PC-9 (cell line): ENCODE measurements around the gene ZBTB7C. TPM values are rescaled to one million over a fixed set of nuclear protein-coding genes. Genes with fewer than 3 reads are reported as not detected.
A peak's percentile ranks its signal among the peaks of the same experiment; 100 is the strongest.

ENCODE experiments used
- BruUV-seq: library from RNA; stranded (reverse); fragments of 400-500 nt; replicated peaks from 2 replicates; lab custom pipeline; 2021; lab: Mats Ljungman, UMichigan
- CTCF ChIA-PET: fragments of 300-600 bp; sonication (Branson Sonifier 250); formaldehyde crosslinking; loops from one replicate; lab custom pipeline; 2022; ENCODE audit warnings: antibody characterized with exemption; lab: Charles Lee
- POLR2A ChIA-PET: fragments of 300-600 bp; sonication (Branson Sonifier 250); formaldehyde crosslinking; loops from one replicate; lab custom pipeline; 2022; ENCODE audit warnings: antibody characterized with exemption; ENCODE audit not compliant: unreplicated experiment; lab: Charles Lee
- DNase-seq, 2 experiments: peaks; one replicate each; pipeline versions ENCODE4 v3.0.0 to v3.0.0-alpha.2; 2015 to 2022; ENCODE audit warnings: mixed read lengths in 1 of 2
- H2AFZ ChIP-seq: fragments of 200-600 bp; sonication (generic); 2 replicates; pipeline ENCODE4 v1.8.1; 2017; ENCODE audit warnings: antibody characterized with exemption
- H3F3A ChIP-seq: fragments of 200-600 bp; sonication (generic); 2 replicates; pipeline ENCODE4 v1.8.1; 2017; ENCODE audit warnings: antibody characterized with exemption, mild to moderate bottlenecking, low read depth; ENCODE audit not compliant: insufficient read depth
- H3K27ac ChIP-seq: fragments of 200-600 bp; sonication (generic); 2 replicates; pipeline ENCODE4 v1.6.1; 2016; ENCODE audit warnings: mixed run types
- H3K27me3 ChIP-seq: fragments of 200-600 bp; sonication (generic); 2 replicates; pipeline ENCODE4 v1.6.1; 2016; ENCODE audit warnings: low read depth, mixed run types; ENCODE audit not compliant: insufficient read depth
- H3K36me3 ChIP-seq: fragments of 200-600 bp; sonication (generic); 2 replicates; pipeline ENCODE4 v1.6.1; 2016; ENCODE audit warnings: low read depth, mixed run types
- H3K4me1 ChIP-seq: fragments of 200-600 bp; sonication (generic); replicated peaks from 2 replicates; pipeline ENCODE4 v1.6.1; 2016; ENCODE audit warnings: mixed run types; ENCODE audit not compliant: insufficient read depth
- H3K4me2 ChIP-seq: fragments of 200-600 bp; sonication (generic); 2 replicates; pipeline ENCODE4 v1.6.1; 2017; ENCODE audit warnings: mixed run types
- H3K4me3 ChIP-seq: fragments of 200-600 bp; sonication (generic); 2 replicates; pipeline ENCODE4 v1.6.1; 2016; ENCODE audit warnings: mixed run types
- H3K79me2 ChIP-seq: fragments of 200-600 bp; sonication (generic); 2 replicates; pipeline ENCODE4 v1.6.1; 2017; ENCODE audit warnings: low read depth, mixed run types
- H3K9me2 ChIP-seq: fragments of 200-600 bp; sonication (generic); 2 replicates; pipeline ENCODE4 v1.8.1; 2017; ENCODE audit warnings: mild to moderate bottlenecking; ENCODE audit not compliant: insufficient read depth
- H3K9me3 ChIP-seq: fragments of 200-600 bp; sonication (generic); 2 replicates; pipeline ENCODE4 v1.8.1; 2016; ENCODE audit warnings: low read depth; ENCODE audit not compliant: insufficient read depth
- H4K20me1 ChIP-seq: fragments of 200-600 bp; sonication (generic); 2 replicates; pipeline ENCODE4 v1.8.1; 2017; ENCODE audit not compliant: insufficient read depth
- CTCF ChIP-seq: fragments of 200-600 bp; sonication (generic); conservative IDR thresholded peaks from 2 replicates; pipeline ENCODE4 v1.6.1; 2017; ENCODE audit warnings: mixed run types, antibody characterized with exemption, mild to moderate bottlenecking, moderate library complexity
- EZH2 ChIP-seq: fragments of 200-600 bp; sonication (generic); IDR thresholded peaks from 2 replicates; pipeline ENCODE4 v1.8.0; 2017; ENCODE audit warnings: antibody characterized with exemption, low read depth
- intact Hi-C: fragments of 100-400 bp; cut with micrococcal nuclease; formaldehyde crosslinking; loops from one replicate; pipeline ENCODE4 v1.10.0; 2022; ENCODE audit not compliant: unreplicated experiment
- total RNA-seq: library from RNA; stranded (reverse); gene quantifications from 2 replicates; pipeline ENCODE4 v1.2.3, GENCODE V29; 2021

Gene ZBTB7C
- total RNA-seq, 1 experiment from 2014 or later: not detected

- H3K9me2 ChIP-seq: no peaks in the 10 kb centered on the region
- peak overlapping the region; percentile 47 for H3K4me2 ChIP-seq
- no peaks in the 10 kb centered on the region for H3K36me3 ChIP-seq
- ChIA-PET POLR2A (interaction anchor here (0.7 kb wide), 1 partner anchor 8 kb away, joined by 3 read pairs; no protein-coding TSS in a partner anchor), CTCF (no interaction called here)
- H3K27me3 ChIP-seq: no peaks in the 10 kb centered on the region
- no peak overlapping the region for H3K4me3 ChIP-seq
- peaks cover 41% of the 10 kb centered on the region for H3F3A ChIP-seq
- peaks cover 65% of the 10 kb centered on the region for H3K4me1 ChIP-seq
- no peak overlapping the region for H3K27ac ChIP-seq
- no TSS peak for BruUV-seq
- H3K79me2 ChIP-seq: no peaks in the 10 kb centered on the region
- DNase-seq: peak in 1 of 2 experiments; percentile 42
- H2AFZ ChIP-seq: no peak overlapping the region
- no peaks in the 10 kb centered on the region for H4K20me1 ChIP-seq
- H3K9me3 ChIP-seq: no peaks in the 10 kb centered on the region
- TF ChIP-seq CTCF (no peak), EZH2 (no peak)
- intact Hi-C loops: no loop called here
Measured at GRCh38 chr18:48151421-48152065, 257.6 kb downstream of the ZBTB7C start.

- Histone ChIP-seq H3K79me2 (no peaks in the 10 kb centered on the region), H3K4me2 (no peak overlapping the region), H2AFZ (no peak overlapping the region), H3K27ac (no peak overlapping the region), H3K36me3 (no peaks in the 10 kb centered on the region), H3K9me2 (no peaks in the 10 kb centered on the region), H3K9me3 (no peaks in the 10 kb centered on the region), H3F3A (peaks cover 26% of the 10 kb centered on the region), H3K4me1 (peaks cover 44% of the 10 kb centered on the region), H3K27me3 (no peaks in the 10 kb centered on the region), H4K20me1 (no peaks in the 10 kb centered on the region), H3K4me3 (no peak overlapping the region)
- POLR2A ChIA-PET: no interaction called here
- CTCF ChIA-PET: no interaction called here
- TF ChIP-seq CTCF: no peak
- no peak for TF ChIP-seq EZH2
- intact Hi-C loops: no loop called here
- no TSS peak for BruUV-seq
- no peak for DNase-seq
Measured at GRCh38 chr18:48149020-48149685, 260.0 kb downstream of the ZBTB7C start.

- Histone ChIP-seq H3K4me2 (no peak overlapping the region; the same call in 1 of the 2 replicates), H3K27ac (no peak overlapping the region)
- POLR2A ChIA-PET: interaction anchor here (0.6 kb wide), 1 partner anchor 9 kb away, joined by 3 read pairs; no protein-coding TSS in a partner anchor
Measured at GRCh38 chr18:48142994-48143393, 266.2 kb downstream of the ZBTB7C start.

More at GRCh38 chr18:48142994-48143393, 266.2 kb downstream of the ZBTB7C start:
- no peaks in the 10 kb centered on the region for H3K9me2 ChIP-seq
- H3K36me3 ChIP-seq: no peaks in the 10 kb centered on the region
- H3F3A ChIP-seq: peaks cover 3% of the 10 kb centered on the region; the same call in 1 of the 2 replicates
- peaks cover 43% of the 10 kb centered on the region for H3K4me1 ChIP-seq
- DNase-seq: no peak
- H3K27me3 ChIP-seq: no peaks in the 10 kb centered on the region
- no TSS peak for BruUV-seq
- H4K20me1 ChIP-seq: no peaks in the 10 kb centered on the region
- no peaks in the 10 kb centered on the region for H3K9me3 ChIP-seq
- intact Hi-C loops: no loop called here
- no peak overlapping the region for H2AFZ ChIP-seq
- no peaks in the 10 kb centered on the region for H3K79me2 ChIP-seq
- CTCF ChIA-PET: no interaction called here
- TF ChIP-seq EZH2 (no peak), CTCF (no peak)
- no peak overlapping the region for H3K4me3 ChIP-seq
